ENCODE data around the gene MPG. TPM values are rescaled to one million over a fixed set of nuclear protein-coding genes. Genes with fewer than 3 reads are reported as not detected.
"Not testable (repeated sequence)": the region's sequence is repeated elsewhere in the genome, so short reads cannot be mapped to it uniquely, and the experiment has no call there.

MPG gene
- total RNA-seq, 1 donor from 2014 or later = 77.5 TPM

- intact Hi-C loops (cut with micrococcal nuclease) = no loop called here
- Mint-ChIP-seq H3K27me3 (ENCODE audit: insufficient read depth) (no peaks in the 10 kb centered on the region), H3K36me3 (ENCODE audit: low read depth) (peaks cover 39% of the 10 kb centered on the region), H3K27ac (no peak overlapping the region), H3K4me1 (ENCODE audit: low read depth) (peaks cover 35% of the 10 kb centered on the region), H3K4me3 (no peak overlapping the region), H3K9me3 (no peaks in the 10 kb centered on the region)
- no peak for DNase-seq (ENCODE audit: low spot score)
These were observed 36.5 kb upstream of the MPG start for GRCh38 chr16:41439-42068.

- H3K36me3 Mint-ChIP-seq (ENCODE audit: low read depth) = peaks cover 40% of the 10 kb centered on the region
- DNase-seq (ENCODE audit: low spot score) = no peak
- H3K9me3 Mint-ChIP-seq = no peaks in the 10 kb centered on the region
- intact Hi-C loops (cut with micrococcal nuclease) = no loop called here
- no peak overlapping the region for H3K4me3 Mint-ChIP-seq
- H3K27ac Mint-ChIP-seq = peak overlapping the region; percentile 3
- peaks cover 36% of the 10 kb centered on the region for H3K4me1 Mint-ChIP-seq (ENCODE audit: low read depth)
- H3K27me3 Mint-ChIP-seq (ENCODE audit: insufficient read depth) = no peaks in the 10 kb centered on the region
These were observed 36.0 kb upstream of the MPG start for GRCh38 chr16:42069-42457.

- no peaks in the 10 kb centered on the region for H3K27me3 Mint-ChIP-seq (ENCODE audit: insufficient read depth)
- no peak overlapping the region for H3K4me3 Mint-ChIP-seq
- H3K9me3 Mint-ChIP-seq = no peaks in the 10 kb centered on the region
- H3K27ac Mint-ChIP-seq = no peak overlapping the region
- intact Hi-C loops (cut with micrococcal nuclease) = no loop called here
- H3K4me1 Mint-ChIP-seq (ENCODE audit: low read depth) = peaks cover 40% of the 10 kb centered on the region
- H3K36me3 Mint-ChIP-seq (ENCODE audit: low read depth) = peaks cover 44% of the 10 kb centered on the region
- DNase-seq (ENCODE audit: low spot score) = no peak
These were observed 35.3 kb upstream of the MPG start for GRCh38 chr16:42691-43090.

GRCh38 chr16:43294-43693 is 34.7 kb upstream of the MPG start:
- intact Hi-C loops (cut with micrococcal nuclease) = no loop called here
- Mint-ChIP-seq H3K4me1 (ENCODE audit: low read depth) (peaks cover 35% of the 10 kb centered on the region), H3K4me3 (no peak overlapping the region), H3K27me3 (ENCODE audit: insufficient read depth) (no peaks in the 10 kb centered on the region), H3K36me3 (ENCODE audit: low read depth) (peaks cover 47% of the 10 kb centered on the region), H3K27ac (no peak overlapping the region), H3K9me3 (no peaks in the 10 kb centered on the region)
- DNase-seq (ENCODE audit: low spot score) = no peak

DNA sequence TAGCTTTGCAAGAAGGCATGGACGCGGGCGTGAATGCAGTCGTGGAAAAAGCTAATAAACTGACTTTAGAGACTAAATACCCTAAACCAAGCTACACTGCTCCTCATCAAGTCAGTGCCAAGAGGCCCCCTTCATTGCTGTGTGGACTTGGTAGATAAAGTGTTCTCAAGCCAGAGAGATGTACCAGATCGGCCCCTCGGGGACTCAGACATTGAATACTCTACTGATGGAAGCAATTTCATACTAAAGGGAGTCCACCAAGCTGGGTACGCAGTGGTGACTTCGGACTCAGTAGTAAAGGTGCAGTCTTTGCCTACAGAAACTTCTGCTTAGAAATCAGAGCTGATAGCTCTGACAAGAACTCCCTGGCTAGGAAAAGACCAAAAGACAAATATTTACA is 33.4 kb upstream of the MPG start:
- DNase-seq (ENCODE audit: low spot score) = no peak
- Mint-ChIP-seq H3K4me3 (no peak overlapping the region), H3K9me3 (no peaks in the 10 kb centered on the region), H3K27me3 (ENCODE audit: insufficient read depth) (no peaks in the 10 kb centered on the region), H3K4me1 (ENCODE audit: low read depth) (peaks cover 22% of the 10 kb centered on the region), H3K27ac (no peak overlapping the region), H3K36me3 (ENCODE audit: low read depth) (peaks cover 48% of the 10 kb centered on the region)
- intact Hi-C loops (cut with micrococcal nuclease) = no loop called here

DNA sequence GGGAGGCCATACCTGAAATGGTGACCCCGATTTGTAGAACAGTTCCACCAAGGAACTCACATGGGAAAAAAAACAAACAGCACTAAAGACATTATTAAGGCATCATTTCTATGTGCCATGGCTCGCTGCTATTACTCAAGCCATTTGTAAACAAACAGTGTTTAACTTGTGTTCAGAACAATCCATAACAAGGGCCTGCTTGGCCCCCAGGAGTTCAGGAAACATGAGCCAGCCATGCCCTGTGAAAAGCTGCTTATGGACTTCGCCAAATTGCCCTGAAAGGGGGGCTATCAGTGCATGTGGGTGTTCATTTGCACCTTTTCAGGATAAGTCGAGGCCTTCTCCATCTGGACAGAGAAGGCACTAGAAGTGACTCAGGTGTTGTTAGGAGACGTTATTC is 32.6 kb upstream of the MPG start:
- intact Hi-C loops (cut with micrococcal nuclease) = no loop called here
- Mint-ChIP-seq H3K4me1 (ENCODE audit: low read depth) (peaks cover 21% of the 10 kb centered on the region), H3K9me3 (no peaks in the 10 kb centered on the region), H3K36me3 (ENCODE audit: low read depth) (peaks cover 51% of the 10 kb centered on the region), H3K27ac (no peak overlapping the region), H3K4me3 (no peak overlapping the region), H3K27me3 (ENCODE audit: insufficient read depth) (no peaks in the 10 kb centered on the region)
- DNase-seq (ENCODE audit: low spot score) = no peak

GRCh38 chr16:46510-46909 is 31.5 kb upstream of the MPG start:
- Mint-ChIP-seq H3K36me3 (ENCODE audit: low read depth) (peaks cover 54% of the 10 kb centered on the region), H3K4me1 (ENCODE audit: low read depth) (peaks cover 31% of the 10 kb centered on the region)
- intact Hi-C loops (cut with micrococcal nuclease); DNase-seq (ENCODE audit: low spot score); H3K27me3 Mint-ChIP-seq (ENCODE audit: insufficient read depth); H3K27ac Mint-ChIP-seq; H3K4me3 Mint-ChIP-seq; H3K9me3 Mint-ChIP-seq: not testable (repeated sequence)

- no peak overlapping the region for H3K4me3 Mint-ChIP-seq
- no peak for DNase-seq (ENCODE audit: low spot score)
- no peaks in the 10 kb centered on the region for H3K27me3 Mint-ChIP-seq (ENCODE audit: insufficient read depth)
- peaks cover 48% of the 10 kb centered on the region for H3K36me3 Mint-ChIP-seq (ENCODE audit: low read depth)
- intact Hi-C loops (cut with micrococcal nuclease) = no loop called here
- H3K27ac Mint-ChIP-seq = peak overlapping the region; percentile 10
- H3K4me1 Mint-ChIP-seq (ENCODE audit: low read depth) = peaks cover 27% of the 10 kb centered on the region
- no peaks in the 10 kb centered on the region for H3K9me3 Mint-ChIP-seq
These were observed 30.8 kb upstream of the MPG start for GRCh38 chr16:47234-47633.

GRCh38 chr16:50769-51591 is 27.0 kb upstream of the MPG start:
- Mint-ChIP-seq H3K4me1 (ENCODE audit: low read depth) (peaks cover 16% of the 10 kb centered on the region), H3K36me3 (ENCODE audit: low read depth) (peaks cover 32% of the 10 kb centered on the region), H3K27me3 (ENCODE audit: insufficient read depth) (no peaks in the 10 kb centered on the region), H3K9me3 (no peaks in the 10 kb centered on the region), H3K27ac (no peak overlapping the region), H3K4me3 (peak overlapping the region; percentile 98)
- intact Hi-C loops (cut with micrococcal nuclease) = no loop called here
- no peak for DNase-seq (ENCODE audit: low spot score)

DNA sequence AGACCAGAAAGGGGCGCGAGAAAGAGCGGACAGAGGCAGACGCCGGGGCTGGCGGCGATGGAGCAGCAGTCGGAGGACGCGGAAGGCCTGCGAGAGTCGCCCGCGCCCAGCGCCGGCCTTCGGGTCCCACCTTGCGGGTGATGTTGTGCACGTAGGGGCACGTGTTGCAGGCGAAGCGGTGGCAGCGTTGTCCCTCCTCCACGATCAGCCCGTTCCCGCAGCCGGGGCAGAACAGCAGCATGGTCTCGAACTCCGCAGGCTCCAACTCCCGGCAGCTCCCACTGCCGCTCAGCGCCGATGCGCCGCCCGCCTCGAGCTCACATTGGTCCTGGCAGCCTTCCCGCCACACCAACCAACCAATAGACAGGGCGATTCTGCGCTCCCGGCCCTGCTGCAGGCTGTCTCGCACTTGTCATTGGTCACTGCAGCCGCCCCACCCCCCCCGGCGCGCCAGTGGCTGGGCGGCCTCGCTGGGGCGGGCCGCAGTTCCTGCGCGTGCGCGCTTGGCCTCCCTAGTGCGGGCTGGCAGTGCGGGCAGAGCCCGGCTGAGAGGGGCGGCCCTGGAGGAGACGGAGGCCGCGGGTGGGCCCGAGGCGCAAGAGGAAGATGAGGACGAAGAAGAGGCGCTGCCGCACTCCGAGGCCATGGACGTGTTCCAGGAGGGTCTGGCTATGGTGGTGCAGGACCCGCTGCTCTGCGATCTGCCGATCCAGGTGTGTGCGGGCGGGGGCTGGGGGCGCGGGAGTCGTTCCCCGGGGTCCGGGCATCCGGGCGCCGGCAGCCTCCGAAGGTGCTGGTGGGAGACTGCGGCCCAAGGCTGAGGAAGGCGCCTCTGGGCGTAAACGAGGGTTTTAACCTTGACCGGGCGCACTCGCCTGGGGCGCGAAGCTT is 24.4 kb upstream of the MPG start, which contains the start of the genes POLR3K and SNRNP25:
TSS of gene POLR3K (minus strand) at position 263 of the 891 bp plus-strand sequence. CDS start at position 241, 22 bp downstream.
TSS of gene SNRNP25 (plus strand) at position 483 of the 891 bp plus-strand sequence. CDS start at position 672, 189 bp downstream.
- intact Hi-C loops (cut with micrococcal nuclease) = loop anchor here (1.0 to 2.0 kb wide), 6 partner anchors 24 to 317 kb away; partner anchors contain the start of genes LUC7L, MRPL28 and NPRL3
- H3K36me3 Mint-ChIP-seq (ENCODE audit: low read depth) = peaks cover 31% of the 10 kb centered on the region
- peak within 1 kb of the TSS; percentile 96 for H3K27ac Mint-ChIP-seq
- H3K4me3 Mint-ChIP-seq = peak within 1 kb of the TSS; percentile 98
- peaks cover 11% of the 10 kb centered on the region for H3K4me1 Mint-ChIP-seq (ENCODE audit: low read depth)
- peak; percentile 95 for DNase-seq (ENCODE audit: low spot score)
- no peaks in the 10 kb centered on the region for H3K9me3 Mint-ChIP-seq
- H3K27me3 Mint-ChIP-seq (ENCODE audit: insufficient read depth) = no peaks in the 10 kb centered on the region

DNA sequence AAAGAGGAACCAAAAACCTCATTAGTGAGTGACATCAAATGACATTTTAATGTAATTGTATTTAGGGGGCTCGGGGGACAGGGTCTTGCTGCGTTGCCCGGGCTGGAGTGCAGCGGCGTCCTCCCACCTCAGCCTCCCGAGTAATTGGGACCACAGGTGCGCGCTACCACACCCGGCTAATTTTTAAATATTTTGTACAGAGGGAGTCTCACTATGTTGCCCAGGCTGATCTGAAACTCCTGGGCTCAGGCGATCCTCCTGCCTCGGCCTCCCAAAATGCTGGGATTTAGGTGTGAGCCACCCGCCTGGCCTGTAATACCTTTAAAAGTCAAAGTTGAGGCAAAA is 23.8 kb upstream of the MPG start:
- H3K4me1 Mint-ChIP-seq (ENCODE audit: low read depth) = peaks cover 11% of the 10 kb centered on the region
- DNase-seq (ENCODE audit: low spot score) = no peak
- peaks cover 31% of the 10 kb centered on the region for H3K36me3 Mint-ChIP-seq (ENCODE audit: low read depth)
- no peaks in the 10 kb centered on the region for H3K27me3 Mint-ChIP-seq (ENCODE audit: insufficient read depth)
- H3K27ac Mint-ChIP-seq = peak overlapping the region; percentile 7
- H3K9me3 Mint-ChIP-seq = no peaks in the 10 kb centered on the region
- intact Hi-C loops (cut with micrococcal nuclease) = no loop called here
- peak overlapping the region; percentile 98 for H3K4me3 Mint-ChIP-seq

DNA sequence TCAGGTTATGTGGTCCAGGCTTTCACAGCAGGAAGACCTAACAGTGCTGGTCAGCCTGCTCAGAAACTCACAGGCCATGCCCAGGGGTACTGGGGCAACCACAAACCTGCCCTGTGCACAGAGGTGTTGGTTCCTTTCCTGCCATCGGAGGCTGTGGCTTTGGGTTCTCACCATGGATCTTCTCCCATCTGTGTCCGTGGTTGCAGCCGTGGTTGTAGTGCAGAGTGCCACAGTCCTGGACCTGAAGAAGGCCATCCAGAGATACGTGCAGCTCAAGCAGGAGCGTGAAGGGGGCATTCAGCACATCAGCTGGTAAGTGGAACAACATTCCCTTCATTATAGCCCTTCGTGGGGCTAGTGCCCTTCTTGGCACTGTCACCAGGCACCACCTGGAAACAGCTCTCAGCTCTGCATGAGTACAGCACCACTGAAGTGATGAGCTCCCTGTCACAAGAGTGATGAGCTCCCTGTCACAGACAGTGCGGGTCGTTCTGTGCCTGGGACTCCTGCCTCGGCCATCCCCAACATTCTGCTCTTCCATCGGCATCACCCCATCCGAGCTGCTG is 22.4 kb upstream of the MPG start:
- H3K36me3 Mint-ChIP-seq (ENCODE audit: low read depth) = peaks cover 27% of the 10 kb centered on the region
- intact Hi-C loops (cut with micrococcal nuclease) = no loop called here
- peaks cover 3% of the 10 kb centered on the region for H3K27me3 Mint-ChIP-seq (ENCODE audit: insufficient read depth)
- no peak overlapping the region for H3K27ac Mint-ChIP-seq
- no peak for DNase-seq (ENCODE audit: low spot score)
- H3K4me3 Mint-ChIP-seq = peak overlapping the region; percentile 79
- no peaks in the 10 kb centered on the region for H3K9me3 Mint-ChIP-seq
- H3K4me1 Mint-ChIP-seq (ENCODE audit: low read depth) = peaks cover 10% of the 10 kb centered on the region

Data from activated T-helper 1 cell treated with anti-CD3 and anti-CD28 coated beads, Interleukin-12 subunit alpha, Interleukin-12 subunit beta, Interleukin-2, Interleukin-4 antibody, amounts not matched to agents 30 ng/mL and 10 ng/mL and 1 ng/mL, durations not matched to agents 14 hours and 24 hours and 36 hours (primary cell).